HepG2 (cell line): ENCODE data around the gene MYL12B. TPM values are rescaled to one million over a fixed set of nuclear protein-coding genes. Genes with fewer than 3 reads are reported as not detected.

Source experiments
- CAMTA2 ChIP-seq: sonication (generic); formaldehyde crosslinking; IDR thresholded peaks from 2 replicates; pipeline ENCODE4 v1.4.0; 2020; ENCODE audit warnings: mild to moderate bottlenecking, missing genetic modification reagents, borderline replicate concordance
- FIP1L1 ChIP-seq: fragments of 200-400 bp; formaldehyde crosslinking; IDR thresholded peaks from 2 replicates; pipeline ENCODE4 v1.6.1; 2018; ENCODE audit warnings: low read depth, mild to moderate bottlenecking, low read length, moderate library complexity, borderline replicate concordance; ENCODE audit not compliant: insufficient read depth
- HNF4G ChIP-seq, 2 experiments: sonication (generic) in 1 of 2; formaldehyde crosslinking in 1 of 2; IDR thresholded peaks; 2 replicates each; pipeline versions ENCODE4 v1.4.0 to v1.6.1; 2011 to 2020; ENCODE audit warnings: borderline replicate concordance in 2 of 2, low read depth in 2 of 2, mild to moderate bottlenecking in 2 of 2, low read length in 1 of 2, missing genetic modification reagents in 1 of 2, moderate library complexity in 1 of 2
- POLR2A ChIP-seq, 2 experiments: IDR thresholded peaks; 2 replicates each; pipeline ENCODE4 v1.6.1; 2011; ENCODE audit warnings: low read depth in 2 of 2, low read length in 2 of 2, mild to moderate bottlenecking in 1 of 2, moderate library complexity in 1 of 2; ENCODE audit not compliant: insufficient read depth in 1 of 2
- PRPF4 ChIP-seq: fragments of 200-400 bp; formaldehyde crosslinking; IDR thresholded peaks from 2 replicates; pipeline ENCODE4 v1.6.1; 2016; ENCODE audit warnings: low read length, low read depth; ENCODE audit not compliant: poor library complexity, severe bottlenecking
- SAP130 ChIP-seq: IDR thresholded peaks from 2 replicates; pipeline ENCODE4 v1.6.1; 2016; ENCODE audit warnings: low read depth
- TCF7 ChIP-seq: sonication (generic); IDR thresholded peaks from 2 replicates; pipeline ENCODE4 v1.6.1; 2016; ENCODE audit warnings: antibody characterized with exemption, low read depth
- ZEB1 ChIP-seq: IDR thresholded peaks from 2 replicates; pipeline ENCODE4 v1.6.1; 2012; ENCODE audit warnings: mild to moderate bottlenecking, low read depth, inconsistent platforms; ENCODE audit not compliant: insufficient replicate concordance
- ZNF337 ChIP-seq: sonication (generic); formaldehyde crosslinking; IDR thresholded peaks from 2 replicates; pipeline ENCODE4 v1.5.1; 2020; ENCODE audit warnings: missing genetic modification reagents, low read depth, mild to moderate bottlenecking, borderline replicate concordance
- ZNF430 ChIP-seq: sonication (generic); formaldehyde crosslinking; IDR thresholded peaks from 2 replicates; pipeline ENCODE4 v1.9.0; 2021; ENCODE audit warnings: mild to moderate bottlenecking, missing genetic modification reagents
- ZNF446 ChIP-seq: sonication (generic); formaldehyde crosslinking; IDR thresholded peaks from 2 replicates; pipeline ENCODE4 v1.5.0; 2020; ENCODE audit warnings: mild to moderate bottlenecking, missing genetic modification reagents
- ZNF543 ChIP-seq: sonication (generic); formaldehyde crosslinking; IDR thresholded peaks from 2 replicates; pipeline ENCODE4 v1.4.0; 2020; ENCODE audit warnings: mild to moderate bottlenecking, missing genetic modification reagents
- ZNF670 ChIP-seq: sonication (generic); formaldehyde crosslinking; IDR thresholded peaks from 2 replicates; pipeline ENCODE4 v1.8.0; 2022; ENCODE audit warnings: mild to moderate bottlenecking, missing genetic modification reagents, borderline replicate concordance
- polyA plus RNA-seq, 8 experiments: library from polyadenylated mRNA; depleted of rRNA in 3 of 8; stranded (reverse) in 7 of 8; unstranded in 1 of 8; fragments of >200 nt; fragmentation: Illumina TruSeq in 4 of 8; extraction: Trizol in 4 of 8; gene quantifications; 2 replicates each; pipeline versions ENCODE4 v1.2.1 to v1.2.3, GENCODE V29; 2011 to 2016; ENCODE audit warnings: low read depth in 4 of 8, missing spikeins in 1 of 8, mixed read lengths in 1 of 8; ENCODE audit not compliant: insufficient read depth in 1 of 8
- total RNA-seq, 5 experiments: library from RNA; depleted of rRNA; stranded (reverse); fragments of >200 nt; fragmentation: Illumina TruSeq; extraction: Trizol; gene quantifications; 2 replicates each; pipeline ENCODE4 v1.2.3, GENCODE V29; 2016; ENCODE audit warnings: low read depth in 1 of 5
- TF ChIP-seq, protein P1 (sequence below): sonication (generic); formaldehyde crosslinking; IDR thresholded peaks from 2 replicates; pipeline ENCODE4 v1.8.0; 2022; ENCODE audit warnings: mild to moderate bottlenecking, missing genetic modification reagents; ENCODE audit not compliant: insufficient replicate concordance
- TF ChIP-seq, protein P2 (sequence below): sonication (generic); formaldehyde crosslinking; IDR thresholded peaks from 2 replicates; pipeline ENCODE4 v1.5.0; 2020; ENCODE audit warnings: mild to moderate bottlenecking, missing genetic modification reagents, borderline replicate concordance
- TF ChIP-seq, protein P3 (sequence below): sonication (generic); formaldehyde crosslinking; IDR thresholded peaks from 2 replicates; pipeline ENCODE4 v1.4.0; 2020; ENCODE audit warnings: low read depth, mild to moderate bottlenecking, missing genetic modification reagents
- TF ChIP-seq, protein P4 (sequence below): sonication (generic); formaldehyde crosslinking; IDR thresholded peaks from 2 replicates; pipeline ENCODE4 v1.4.0; 2020; ENCODE audit warnings: missing genetic modification reagents, borderline replicate concordance
- TF ChIP-seq, protein P5 (sequence below): IDR thresholded peaks from 2 replicates; pipeline ENCODE4 v1.6.1; 2016; ENCODE audit warnings: low read depth, borderline replicate concordance

Gene MYL12B
- total and polyA plus RNA-seq, 2 of the 13 experiments (the other 11 are each of a cell fraction or from before 2014, with no cell fraction given): 265 to 340 TPM

DNA sequence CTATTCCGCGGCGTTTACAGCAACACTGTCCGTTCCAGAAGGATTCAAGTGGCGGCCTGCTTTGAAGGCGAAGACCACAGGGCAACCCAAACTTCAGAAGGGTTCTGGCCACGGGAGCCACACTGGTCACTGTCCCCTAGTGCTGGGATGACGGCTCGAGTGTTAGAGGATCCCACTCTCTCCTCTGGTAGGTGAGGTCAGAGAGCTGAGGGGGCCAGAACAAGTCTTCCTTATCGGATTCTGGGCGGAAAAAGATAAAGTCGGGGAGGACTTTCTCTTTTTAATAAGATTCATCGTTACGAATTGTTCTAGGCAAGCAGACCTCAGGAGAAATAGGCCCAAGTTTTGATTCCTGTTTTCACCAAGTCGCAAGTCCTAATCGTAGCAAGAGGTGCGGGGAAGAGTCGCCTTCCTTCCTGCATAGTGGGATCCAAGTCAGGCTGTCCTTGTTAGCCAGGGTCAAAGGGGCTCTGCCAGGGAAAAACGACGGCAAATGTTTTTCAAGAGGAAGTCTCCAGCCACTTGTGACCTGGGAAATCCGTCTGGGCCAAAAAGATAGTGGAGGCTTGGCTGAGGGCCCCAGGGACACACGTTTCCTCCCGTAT lies 15.2 kb upstream of the MYL12B start (continued):
- TF ChIP-seq, protein P1, sequence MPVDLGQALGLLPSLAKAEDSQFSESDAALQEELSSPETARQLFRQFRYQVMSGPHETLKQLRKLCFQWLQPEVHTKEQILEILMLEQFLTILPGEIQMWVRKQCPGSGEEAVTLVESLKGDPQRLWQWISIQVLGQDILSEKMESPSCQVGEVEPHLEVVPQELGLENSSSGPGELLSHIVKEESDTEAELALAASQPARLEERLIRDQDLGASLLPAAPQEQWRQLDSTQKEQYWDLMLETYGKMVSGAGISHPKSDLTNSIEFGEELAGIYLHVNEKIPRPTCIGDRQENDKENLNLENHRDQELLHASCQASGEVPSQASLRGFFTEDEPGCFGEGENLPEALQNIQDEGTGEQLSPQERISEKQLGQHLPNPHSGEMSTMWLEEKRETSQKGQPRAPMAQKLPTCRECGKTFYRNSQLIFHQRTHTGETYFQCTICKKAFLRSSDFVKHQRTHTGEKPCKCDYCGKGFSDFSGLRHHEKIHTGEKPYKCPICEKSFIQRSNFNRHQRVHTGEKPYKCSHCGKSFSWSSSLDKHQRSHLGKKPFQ (CRISPR knock-in tag): no peak
- TF ChIP-seq, protein P2, sequence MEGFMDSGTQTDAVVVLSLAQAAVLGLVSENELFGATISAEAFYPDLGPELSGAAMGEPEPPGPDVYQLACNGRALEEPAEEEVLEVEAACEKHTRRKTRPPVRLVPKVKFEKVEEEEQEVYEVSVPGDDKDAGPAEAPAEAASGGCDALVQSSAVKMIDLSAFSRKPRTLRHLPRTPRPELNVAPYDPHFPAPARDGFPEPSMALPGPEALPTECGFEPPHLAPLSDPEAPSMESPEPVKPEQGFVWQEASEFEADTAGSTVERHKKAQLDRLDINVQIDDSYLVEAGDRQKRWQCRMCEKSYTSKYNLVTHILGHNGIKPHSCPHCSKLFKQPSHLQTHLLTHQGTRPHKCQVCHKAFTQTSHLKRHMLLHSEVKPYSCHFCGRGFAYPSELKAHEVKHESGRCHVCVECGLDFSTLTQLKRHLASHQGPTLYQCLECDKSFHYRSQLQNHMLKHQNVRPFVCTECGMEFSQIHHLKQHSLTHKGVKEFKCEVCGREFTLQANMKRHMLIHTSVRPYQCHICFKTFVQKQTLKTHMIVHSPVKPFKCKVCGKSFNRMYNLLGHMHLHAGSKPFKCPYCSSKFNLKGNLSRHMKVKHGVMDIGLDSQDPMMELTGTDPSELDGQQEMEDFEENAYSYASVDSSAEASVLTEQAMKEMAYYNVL: 0 out of 2 replicates have a peak, but pooled peaks have one; percentile 5
- TF ChIP-seq ZNF430 (CRISPR knock-in tag): 0 out of 2 replicates have a peak, but pooled peaks have one; percentile 9
- no peak for TF ChIP-seq HNF4G (IDR thresholded peaks at IDR 0.05; ENCODE audit: borderline replicate concordance, low read depth, low read length)
- TF ChIP-seq HNF4G (CRISPR knock-in tag; IDR thresholded peaks at IDR 0.05; ENCODE audit: borderline replicate concordance, low read depth): no peak
- TF ChIP-seq PRPF4: no peak
- TF ChIP-seq SAP130 (CRISPR knock-in tag): no peak
- TF ChIP-seq ZNF446 (CRISPR knock-in tag): peak; percentile 4; the same call in 1 of the 2 replicates
- TF ChIP-seq FIP1L1: no peak
- no peak for TF ChIP-seq CAMTA2 (CRISPR knock-in tag)
- TF ChIP-seq, protein P3, sequence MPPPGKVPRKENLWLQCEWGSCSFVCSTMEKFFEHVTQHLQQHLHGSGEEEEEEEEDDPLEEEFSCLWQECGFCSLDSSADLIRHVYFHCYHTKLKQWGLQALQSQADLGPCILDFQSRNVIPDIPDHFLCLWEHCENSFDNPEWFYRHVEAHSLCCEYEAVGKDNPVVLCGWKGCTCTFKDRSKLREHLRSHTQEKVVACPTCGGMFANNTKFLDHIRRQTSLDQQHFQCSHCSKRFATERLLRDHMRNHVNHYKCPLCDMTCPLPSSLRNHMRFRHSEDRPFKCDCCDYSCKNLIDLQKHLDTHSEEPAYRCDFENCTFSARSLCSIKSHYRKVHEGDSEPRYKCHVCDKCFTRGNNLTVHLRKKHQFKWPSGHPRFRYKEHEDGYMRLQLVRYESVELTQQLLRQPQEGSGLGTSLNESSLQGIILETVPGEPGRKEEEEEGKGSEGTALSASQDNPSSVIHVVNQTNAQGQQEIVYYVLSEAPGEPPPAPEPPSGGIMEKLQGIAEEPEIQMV (CRISPR knock-in tag): 0 out of 2 replicates have a peak, but pooled peaks have one; percentile 7
- 0 out of 2 replicates have a peak, but pooled peaks have one; percentile 1 for TF ChIP-seq ZNF670 (CRISPR knock-in tag)
- 0 out of 2 replicates have a peak, but pooled peaks have one; percentile 20 for TF ChIP-seq TCF7
- TF ChIP-seq, protein P4, sequence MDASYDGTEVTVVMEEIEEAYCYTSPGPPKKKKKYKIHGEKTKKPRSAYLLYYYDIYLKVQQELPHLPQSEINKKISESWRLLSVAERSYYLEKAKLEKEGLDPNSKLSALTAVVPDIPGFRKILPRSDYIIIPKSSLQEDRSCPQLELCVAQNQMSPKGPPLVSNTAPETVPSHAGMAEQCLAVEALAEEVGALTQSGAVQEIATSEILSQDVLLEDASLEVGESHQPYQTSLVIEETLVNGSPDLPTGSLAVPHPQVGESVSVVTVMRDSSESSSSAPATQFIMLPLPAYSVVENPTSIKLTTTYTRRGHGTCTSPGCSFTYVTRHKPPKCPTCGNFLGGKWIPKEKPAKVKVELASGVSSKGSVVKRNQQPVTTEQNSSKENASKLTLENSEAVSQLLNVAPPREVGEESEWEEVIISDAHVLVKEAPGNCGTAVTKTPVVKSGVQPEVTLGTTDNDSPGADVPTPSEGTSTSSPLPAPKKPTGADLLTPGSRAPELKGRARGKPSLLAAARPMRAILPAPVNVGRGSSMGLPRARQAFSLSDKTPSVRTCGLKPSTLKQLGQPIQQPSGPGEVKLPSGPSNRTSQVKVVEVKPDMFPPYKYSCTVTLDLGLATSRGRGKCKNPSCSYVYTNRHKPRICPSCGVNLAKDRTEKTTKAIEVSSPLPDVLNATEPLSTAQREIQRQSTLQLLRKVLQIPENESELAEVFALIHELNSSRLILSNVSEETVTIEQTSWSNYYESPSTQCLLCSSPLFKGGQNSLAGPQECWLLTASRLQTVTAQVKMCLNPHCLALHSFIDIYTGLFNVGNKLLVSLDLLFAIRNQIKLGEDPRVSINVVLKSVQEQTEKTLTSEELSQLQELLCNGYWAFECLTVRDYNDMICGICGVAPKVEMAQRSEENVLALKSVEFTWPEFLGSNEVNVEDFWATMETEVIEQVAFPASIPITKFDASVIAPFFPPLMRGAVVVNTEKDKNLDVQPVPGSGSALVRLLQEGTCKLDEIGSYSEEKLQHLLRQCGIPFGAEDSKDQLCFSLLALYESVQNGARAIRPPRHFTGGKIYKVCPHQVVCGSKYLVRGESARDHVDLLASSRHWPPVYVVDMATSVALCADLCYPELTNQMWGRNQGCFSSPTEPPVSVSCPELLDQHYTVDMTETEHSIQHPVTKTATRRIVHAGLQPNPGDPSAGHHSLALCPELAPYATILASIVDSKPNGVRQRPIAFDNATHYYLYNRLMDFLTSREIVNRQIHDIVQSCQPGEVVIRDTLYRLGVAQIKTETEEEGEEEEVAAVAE (CRISPR knock-in tag): no peak
- no peak for TF ChIP-seq ZEB1
- no peak for TF ChIP-seq ZNF543
- TF ChIP-seq, protein P5, sequence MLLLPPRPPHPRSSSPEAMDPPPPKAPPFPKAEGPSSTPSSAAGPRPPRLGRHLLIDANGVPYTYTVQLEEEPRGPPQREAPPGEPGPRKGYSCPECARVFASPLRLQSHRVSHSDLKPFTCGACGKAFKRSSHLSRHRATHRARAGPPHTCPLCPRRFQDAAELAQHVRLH: no peak
- 0 out of 4 replicates have a peak, but pooled peaks of 1 of the 2 experiments have one; percentile 46 for TF ChIP-seq POLR2A (IDR thresholded peaks at IDR 0.05; ENCODE audit: insufficient read depth in 1 of 2, low read depth in 2 of 2, low read length in 2 of 2)
- 0 out of 2 replicates have a peak, but pooled peaks have one; percentile 13 for TF ChIP-seq ZNF337 (CRISPR knock-in tag)
